Measurements from ENCODE around the gene SCEL.
"Not testable (repeated sequence)": the region's sequence is repeated elsewhere in the genome, so short reads cannot be mapped to it uniquely, and the experiment has no call there.

SCEL gene

GRCh38 chr13:77535448-77535847 lies at the start of gene SCEL:
Gene SCEL (plus strand): TSS chr13:77535706. CDS start chr13:77555876, 20,170 bp downstream.
- DNase-seq = peak; percentile 6

- DNase-seq = no peak
Observed at GRCh38 chr13:77489566-77490337, 45.8 kb upstream of the SCEL start.

- no peak for DNase-seq
Observed at GRCh38 chr13:77492982-77493381, 42.5 kb upstream of the SCEL start.

- DNase-seq = no peak
Observed at GRCh38 chr13:77494226-77494625, 41.3 kb upstream of the SCEL start.

- DNase-seq = no peak
Observed at GRCh38 chr13:77497350-77497749, 38.2 kb upstream of the SCEL start.

GRCh38 chr13:77497835-77498234 lies 37.7 kb upstream of the SCEL start:
- DNase-seq = no peak

GRCh38 chr13:77502104-77502720 lies 33.3 kb upstream of the SCEL start:
- no peak for DNase-seq

- DNase-seq = no peak
Observed at GRCh38 chr13:77503398-77503797, 32.1 kb upstream of the SCEL start.

- DNase-seq = no peak
Observed at GRCh38 chr13:77506874-77507273, 28.6 kb upstream of the SCEL start.

- DNase-seq = no peak
Observed at GRCh38 chr13:77507931-77508776, 27.4 kb upstream of the SCEL start.

GRCh38 chr13:77508959-77509620 lies 26.4 kb upstream of the SCEL start:
- no peak for DNase-seq

- DNase-seq = no peak
Observed at GRCh38 chr13:77510156-77510555, 25.4 kb upstream of the SCEL start.

GRCh38 chr13:77511552-77511951 lies 24.0 kb upstream of the SCEL start:
- DNase-seq = no peak

- no peak for DNase-seq
Observed at GRCh38 chr13:77513719-77514335, 21.7 kb upstream of the SCEL start.

- DNase-seq = no peak
Observed at GRCh38 chr13:77514336-77514726, 21.2 kb upstream of the SCEL start.

GRCh38 chr13:77515785-77516184 lies 19.7 kb upstream of the SCEL start:
- DNase-seq = no peak

GRCh38 chr13:77516342-77516789 lies 19.1 kb upstream of the SCEL start:
- peak; percentile 28 for DNase-seq

- DNase-seq = no peak
Observed at GRCh38 chr13:77518266-77518665, 17.2 kb upstream of the SCEL start.

- DNase-seq = not testable (repeated sequence)
Observed at GRCh38 chr13:77519396-77519795, 16.1 kb upstream of the SCEL start.

- no peak for DNase-seq
Observed at GRCh38 chr13:77519808-77520207, 15.7 kb upstream of the SCEL start.

- DNase-seq = no peak
Observed at GRCh38 chr13:77521194-77521593, 14.3 kb upstream of the SCEL start.

GRCh38 chr13:77521595-77522367 lies 13.7 kb upstream of the SCEL start:
- no peak for DNase-seq

All from stimulated activated CD4-positive, alpha-beta T cell treated with anti-CD3 and anti-CD28 coated beads, Interleukin-1b, Interleukin-23, amount 100 ng/mL, for 48 hours (primary cell).